B cell (primary cell): Measurements from ENCODE around the gene HOXA9.

Experiments used
- EZH2 ChIP-seq: IDR thresholded peaks from 2 replicates; pipeline ENCODE4 v1.6.1; 2012; ENCODE audit warnings: borderline replicate concordance, low read depth, mild to moderate bottlenecking, moderate library complexity, low read length; ENCODE audit not compliant: insufficient read depth, poor library complexity, severe bottlenecking
- TF ChIP-seq, protein P1 (sequence below): fragments of 200-600 bp; IDR thresholded peaks from one replicate; pipeline ENCODE4 v1.8.0; 2022; ENCODE audit warnings: antibody characterized with exemption, mild to moderate bottlenecking

DNA sequence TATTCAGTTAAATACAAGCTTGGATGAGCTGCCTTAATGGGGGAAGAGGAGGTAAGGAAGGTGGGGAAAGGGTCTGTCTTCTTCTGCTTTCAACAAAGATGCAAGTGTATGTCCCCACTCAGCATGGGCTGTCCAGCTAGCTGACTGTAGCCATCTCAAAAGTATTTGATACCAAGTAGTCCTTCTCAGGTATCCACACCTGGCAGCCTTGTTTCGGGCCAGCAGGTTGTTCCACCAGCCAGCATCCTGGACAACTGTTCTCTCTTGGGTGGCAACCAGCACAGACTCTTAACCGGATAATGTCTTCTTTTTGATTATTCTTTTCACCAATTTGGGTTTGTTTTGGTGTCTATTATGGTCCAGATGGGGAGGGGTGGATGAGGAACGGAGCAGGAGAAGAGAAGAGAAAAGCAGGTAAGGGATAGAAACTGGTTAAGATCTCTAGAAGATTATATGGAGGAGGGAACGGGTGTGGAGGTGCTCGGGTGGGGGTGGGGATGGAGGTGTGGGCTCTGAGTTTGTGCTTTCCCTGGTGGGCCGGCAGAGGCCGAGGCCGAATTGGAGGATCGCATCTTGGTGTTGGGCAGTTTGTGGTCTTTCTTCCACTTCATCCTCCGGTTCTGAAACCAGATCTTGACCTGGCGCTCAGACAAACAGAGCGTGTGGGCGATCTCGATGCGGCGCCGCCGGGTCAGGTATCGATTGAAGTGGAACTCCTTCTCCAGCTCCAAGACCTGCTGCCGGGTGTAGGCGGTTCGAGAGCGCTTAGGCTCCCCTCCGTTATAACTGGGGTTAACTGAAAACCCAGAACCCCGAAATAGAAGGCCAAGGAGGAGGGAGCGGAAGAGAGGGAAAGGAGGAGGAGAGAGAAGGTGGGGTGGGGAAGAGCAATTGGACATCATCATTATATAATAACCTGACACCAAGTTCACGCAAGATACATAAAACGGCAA lies 36.3 kb downstream of the HOXA9 start:
- TF ChIP-seq, protein P1, sequence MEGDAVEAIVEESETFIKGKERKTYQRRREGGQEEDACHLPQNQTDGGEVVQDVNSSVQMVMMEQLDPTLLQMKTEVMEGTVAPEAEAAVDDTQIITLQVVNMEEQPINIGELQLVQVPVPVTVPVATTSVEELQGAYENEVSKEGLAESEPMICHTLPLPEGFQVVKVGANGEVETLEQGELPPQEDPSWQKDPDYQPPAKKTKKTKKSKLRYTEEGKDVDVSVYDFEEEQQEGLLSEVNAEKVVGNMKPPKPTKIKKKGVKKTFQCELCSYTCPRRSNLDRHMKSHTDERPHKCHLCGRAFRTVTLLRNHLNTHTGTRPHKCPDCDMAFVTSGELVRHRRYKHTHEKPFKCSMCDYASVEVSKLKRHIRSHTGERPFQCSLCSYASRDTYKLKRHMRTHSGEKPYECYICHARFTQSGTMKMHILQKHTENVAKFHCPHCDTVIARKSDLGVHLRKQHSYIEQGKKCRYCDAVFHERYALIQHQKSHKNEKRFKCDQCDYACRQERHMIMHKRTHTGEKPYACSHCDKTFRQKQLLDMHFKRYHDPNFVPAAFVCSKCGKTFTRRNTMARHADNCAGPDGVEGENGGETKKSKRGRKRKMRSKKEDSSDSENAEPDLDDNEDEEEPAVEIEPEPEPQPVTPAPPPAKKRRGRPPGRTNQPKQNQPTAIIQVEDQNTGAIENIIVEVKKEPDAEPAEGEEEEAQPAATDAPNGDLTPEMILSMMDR = no peak
- no peak for TF ChIP-seq EZH2
